Measurements from ENCODE around the gene RUFY3.
"Not testable (repeated sequence)": the region's sequence is repeated elsewhere in the genome, so short reads cannot be mapped to it uniquely, and the experiment has no call there.

RUFY3 gene

GRCh38 chr4:70765368-70765767 lies 43.6 kb downstream of the RUFY3 start:
- Histone ChIP-seq H3K4me3 (ENCODE audit: low read depth, low read length) (no peak overlapping the region), H4K91ac (ENCODE audit: low read depth, low read length) (no peak overlapping the region), H3K4me1 (ENCODE audit: control insufficient read depth in 1 of 2, insufficient read depth in 2 of 2, low read length in 2 of 2) (no peaks in the 10 kb centered on the region), H3K9ac (ENCODE audit: low read length) (no peak overlapping the region), H3K79me1 (ENCODE audit: low read length) (no peaks in the 10 kb centered on the region), H3K4ac (ENCODE audit: low read depth, low read length) (no peak overlapping the region), H3K4me2 (ENCODE audit: low read length) (no peak overlapping the region), H3K36me3 (ENCODE audit: control insufficient read depth in 1 of 2, insufficient read depth in 2 of 2, low read length in 2 of 2) (peaks cover 4 to 6% of the 10 kb centered on the region in 2 experiments), H2BK120ac (ENCODE audit: insufficient read depth, low read length, poor library complexity) (no peak overlapping the region), H3K9me3 (ENCODE audit: insufficient read depth, low read depth, low read length) (no peaks in the 10 kb centered on the region), H3K27ac (ENCODE audit: low read depth, low read length) (no peak overlapping the region), H4K12ac (ENCODE audit: low read depth, low read length) (no peak overlapping the region), H3K79me2 (ENCODE audit: control insufficient read depth, insufficient read depth, low read length, poor library complexity) (no peaks in the 10 kb centered on the region), H3K23ac (ENCODE audit: low read length) (no peak overlapping the region), H2BK5ac (ENCODE audit: low read depth, low read length, poor library complexity) (no peak overlapping the region), H3K18ac (ENCODE audit: low read length) (no peak overlapping the region), H2BK12ac (ENCODE audit: low read length) (no peak overlapping the region), H4K8ac (ENCODE audit: low read depth, low read length) (no peak overlapping the region), H3K14ac (ENCODE audit: low read length) (no peak overlapping the region), H2AFZ (ENCODE audit: insufficient read depth, low read length, poor library complexity) (no peak overlapping the region), H3K27me3 (ENCODE audit: insufficient read depth, low read length) (no peaks in the 10 kb centered on the region), H2AK5ac (ENCODE audit: low read length) (no peak overlapping the region)
- no CpG with 5 or more reads among the region's 1 CpG for WGBS (ENCODE audit: extremely low coverage, insufficient coverage, insufficient read length)
- DNase-seq, result no peak

GRCh38 chr4:70768301-70768948 lies 46.7 kb downstream of the RUFY3 start:
- H3K14ac ChIP-seq (ENCODE audit: low read length), result no peak overlapping the region
- no peak overlapping the region for H3K4ac ChIP-seq (ENCODE audit: low read depth, low read length)
- no peak overlapping the region for H3K18ac ChIP-seq (ENCODE audit: low read length)
- WGBS (ENCODE audit: extremely low coverage, insufficient coverage, insufficient read length), result no CpG with 5 or more reads among the region's 3 CpGs
- no peak overlapping the region for H2AFZ ChIP-seq (ENCODE audit: insufficient read depth, low read length, poor library complexity)
- no peak overlapping the region for H4K12ac ChIP-seq (ENCODE audit: low read depth, low read length)
- H3K4me2 ChIP-seq (ENCODE audit: low read length), result no peak overlapping the region
- no peak overlapping the region for H3K9ac ChIP-seq (ENCODE audit: low read length)
- no peak overlapping the region for H2BK12ac ChIP-seq (ENCODE audit: low read length)
- H4K91ac ChIP-seq (ENCODE audit: low read depth, low read length), result no peak overlapping the region
- no peaks in the 10 kb centered on the region for H3K79me2 ChIP-seq (ENCODE audit: control insufficient read depth, insufficient read depth, low read length, poor library complexity)
- H4K8ac ChIP-seq (ENCODE audit: low read depth, low read length), result no peak overlapping the region
- no peak overlapping the region for H2BK120ac ChIP-seq (ENCODE audit: insufficient read depth, low read length, poor library complexity)
- no peak overlapping the region for H3K23ac ChIP-seq (ENCODE audit: low read length)
- H3K36me3 ChIP-seq (ENCODE audit: control insufficient read depth in 1 of 2, insufficient read depth in 2 of 2, low read length in 2 of 2), result peaks cover 4 to 6% of the 10 kb centered on the region in 2 experiments
- no peaks in the 10 kb centered on the region for H3K27me3 ChIP-seq (ENCODE audit: insufficient read depth, low read length)
- no peak overlapping the region for H3K4me3 ChIP-seq (ENCODE audit: low read depth, low read length)
- no peak overlapping the region for H2BK5ac ChIP-seq (ENCODE audit: low read depth, low read length, poor library complexity)
- H3K27ac ChIP-seq (ENCODE audit: low read depth, low read length), result no peak overlapping the region
- H3K9me3 ChIP-seq (ENCODE audit: insufficient read depth, low read depth, low read length), result no peaks in the 10 kb centered on the region
- no peak overlapping the region for H2AK5ac ChIP-seq (ENCODE audit: low read length)
- H3K79me1 ChIP-seq (ENCODE audit: low read length), result no peaks in the 10 kb centered on the region
- H3K4me1 ChIP-seq (ENCODE audit: control insufficient read depth in 1 of 2, insufficient read depth in 2 of 2, low read length in 2 of 2), result no peaks in the 10 kb centered on the region
- no peak for DNase-seq

DNA sequence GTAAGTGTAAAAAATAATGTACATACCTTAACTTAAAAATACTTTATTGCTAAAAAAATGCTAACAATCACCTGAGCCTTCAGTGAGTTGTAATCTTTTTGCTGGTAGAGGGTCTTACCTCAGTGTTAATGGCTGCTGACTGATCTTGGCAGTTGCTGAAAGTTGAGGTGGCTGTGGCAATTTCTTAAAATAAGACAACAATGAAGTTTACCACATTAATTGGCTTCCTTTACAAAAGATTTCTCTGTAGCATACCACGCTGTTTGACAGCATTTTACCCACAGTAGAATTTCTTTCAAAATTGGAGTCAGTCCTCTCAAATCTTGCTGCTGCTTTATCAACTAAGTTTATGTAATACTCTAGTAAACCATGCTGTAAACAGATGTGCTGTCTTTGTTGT lies 47.6 kb downstream of the RUFY3 start:
- H3K36me3 ChIP-seq (ENCODE audit: control insufficient read depth in 1 of 2, insufficient read depth in 2 of 2, low read length in 2 of 2); H2AK5ac ChIP-seq (ENCODE audit: low read length); H2BK120ac ChIP-seq (ENCODE audit: insufficient read depth, low read length, poor library complexity); H3K79me2 ChIP-seq (ENCODE audit: control insufficient read depth, insufficient read depth, low read length, poor library complexity); H2BK12ac ChIP-seq (ENCODE audit: low read length); H4K12ac ChIP-seq (ENCODE audit: low read depth, low read length); H3K9me3 ChIP-seq (ENCODE audit: insufficient read depth, low read depth, low read length); H4K91ac ChIP-seq (ENCODE audit: low read depth, low read length); H3K4me3 ChIP-seq (ENCODE audit: low read depth, low read length); H3K14ac ChIP-seq (ENCODE audit: low read length); H3K9ac ChIP-seq (ENCODE audit: low read length); H2BK5ac ChIP-seq (ENCODE audit: low read depth, low read length, poor library complexity); DNase-seq; H4K8ac ChIP-seq (ENCODE audit: low read depth, low read length); H3K4me2 ChIP-seq (ENCODE audit: low read length); H3K27ac ChIP-seq (ENCODE audit: low read depth, low read length); H2AFZ ChIP-seq (ENCODE audit: insufficient read depth, low read length, poor library complexity); H3K4me1 ChIP-seq (ENCODE audit: control insufficient read depth in 1 of 2, insufficient read depth in 2 of 2, low read length in 2 of 2); H3K27me3 ChIP-seq (ENCODE audit: insufficient read depth, low read length); H3K18ac ChIP-seq (ENCODE audit: low read length); H3K23ac ChIP-seq (ENCODE audit: low read length); H3K79me1 ChIP-seq (ENCODE audit: low read length); H3K4ac ChIP-seq (ENCODE audit: low read depth, low read length): not testable (repeated sequence)
- no CpG with 5 or more reads among the region's 1 CpG for WGBS (ENCODE audit: extremely low coverage, insufficient coverage, insufficient read length)

- Histone ChIP-seq H4K12ac (ENCODE audit: low read depth, low read length) (no peak overlapping the region), H2BK12ac (ENCODE audit: low read length) (no peak overlapping the region), H3K4me1 (ENCODE audit: control insufficient read depth in 1 of 2, insufficient read depth in 2 of 2, low read length in 2 of 2) (no peaks in the 10 kb centered on the region), H3K18ac (ENCODE audit: low read length) (no peak overlapping the region), H2AFZ (ENCODE audit: insufficient read depth, low read length, poor library complexity) (no peak overlapping the region), H3K23ac (ENCODE audit: low read length) (no peak overlapping the region), H3K27ac (ENCODE audit: low read depth, low read length) (no peak overlapping the region), H3K9me3 (ENCODE audit: insufficient read depth, low read depth, low read length) (no peaks in the 10 kb centered on the region), H3K9ac (ENCODE audit: low read length) (no peak overlapping the region), H4K8ac (ENCODE audit: low read depth, low read length) (no peak overlapping the region), H2BK5ac (ENCODE audit: low read depth, low read length, poor library complexity) (no peak overlapping the region), H2AK5ac (ENCODE audit: low read length) (no peak overlapping the region), H3K4ac (ENCODE audit: low read depth, low read length) (no peak overlapping the region), H2BK120ac (ENCODE audit: insufficient read depth, low read length, poor library complexity) (no peak overlapping the region), H3K27me3 (ENCODE audit: insufficient read depth, low read length) (no peaks in the 10 kb centered on the region), H3K79me1 (ENCODE audit: low read length) (no peaks in the 10 kb centered on the region), H3K14ac (ENCODE audit: low read length) (no peak overlapping the region), H3K4me3 (ENCODE audit: low read depth, low read length) (no peak overlapping the region), H3K36me3 (ENCODE audit: control insufficient read depth in 1 of 2, insufficient read depth in 2 of 2, low read length in 2 of 2) (peaks cover 2 to 8% of the 10 kb centered on the region in 2 experiments), H3K4me2 (ENCODE audit: low read length) (no peak overlapping the region), H3K79me2 (ENCODE audit: control insufficient read depth, insufficient read depth, low read length, poor library complexity) (no peaks in the 10 kb centered on the region), H4K91ac (ENCODE audit: low read depth, low read length) (no peak overlapping the region)
- WGBS (ENCODE audit: extremely low coverage, insufficient coverage, insufficient read length), result no CpG with 5 or more reads among the region's 6 CpGs
- no peak for DNase-seq
These were observed 51.3 kb downstream of the RUFY3 start for GRCh38 chr4:70772929-70773555.
